Lower lobe of right lung (tissue), 2 donors: Measurements from ENCODE around the gene FGF14. TPM values are rescaled to one million over a fixed set of nuclear protein-coding genes. Genes with fewer than 3 reads are reported as not detected.

Source experiments
- ATAC-seq, 2 donors: fragments of 200-7000 bp; cut with Tn5 transposase; one replicate each; pipeline ENCODE4 v1.9.1; 2020 to 2022; ENCODE audit warnings: mild to moderate bottlenecking in 2 of 2, moderate library complexity in 2 of 2
- DNase-seq: peaks from one replicate; pipeline ENCODE4 v3.0.0-alpha.2; 2020
- H3K27ac ChIP-seq: fragments of 200-600 bp; one replicate; pipeline ENCODE4 v1.8.0; 2022
- H3K27me3 ChIP-seq: fragments of 200-600 bp; one replicate; pipeline ENCODE4 v1.8.0; 2022; ENCODE audit warnings: low read depth
- H3K36me3 ChIP-seq: fragments of 200-600 bp; one replicate; pipeline ENCODE4 v1.8.0; 2022; ENCODE audit warnings: mild to moderate bottlenecking
- H3K4me1 ChIP-seq: fragments of 200-600 bp; one replicate; pipeline ENCODE4 v1.8.0; 2022
- H3K4me3 ChIP-seq: fragments of 200-600 bp; one replicate; pipeline ENCODE4 v1.8.0; 2022; ENCODE audit warnings: mild to moderate bottlenecking
- H3K9me3 ChIP-seq: fragments of 200-600 bp; one replicate; pipeline ENCODE4 v1.8.0; 2022
- CTCF ChIP-seq: fragments of 200-600 bp; IDR thresholded peaks from one replicate; pipeline ENCODE4 v1.8.0; 2022; ENCODE audit warnings: antibody characterized with exemption, mild to moderate bottlenecking
- intact Hi-C: fragments of 100-400 bp; cut with DNase I; formaldehyde crosslinking; loops from one replicate; pipeline ENCODE4 v1.11.0; 2022
- total RNA-seq: library from RNA; stranded (reverse); fragmentation: NEBNext Ultra II Directional; extraction: Animal tissue kit (Norgen Biotek cat#: 25700); gene quantifications from one replicate; pipeline ENCODE4 v1.2.1, GENCODE V29; 2021
- donor health status: DM: no; HTN: yes; CAD: no; lungs with severe emphysema.

The FGF14 gene
- total RNA-seq, 1 donor from 2014 or later: 5.0 TPM

- intact Hi-C loops: no loop called here
- DNase-seq: no peak
- Histone ChIP-seq H3K27me3 (no peaks in the 10 kb centered on the region), H3K36me3 (no peaks in the 10 kb centered on the region), H3K4me3 (no peak overlapping the region), H3K27ac (no peak overlapping the region), H3K4me1 (no peaks in the 10 kb centered on the region), H3K9me3 (no peaks in the 10 kb centered on the region)
- TF ChIP-seq CTCF: no peak
- ATAC-seq: no peak
Observed at GRCh38 chr13:102277286-102277685, 124.6 kb downstream of the FGF14 start.

DNA sequence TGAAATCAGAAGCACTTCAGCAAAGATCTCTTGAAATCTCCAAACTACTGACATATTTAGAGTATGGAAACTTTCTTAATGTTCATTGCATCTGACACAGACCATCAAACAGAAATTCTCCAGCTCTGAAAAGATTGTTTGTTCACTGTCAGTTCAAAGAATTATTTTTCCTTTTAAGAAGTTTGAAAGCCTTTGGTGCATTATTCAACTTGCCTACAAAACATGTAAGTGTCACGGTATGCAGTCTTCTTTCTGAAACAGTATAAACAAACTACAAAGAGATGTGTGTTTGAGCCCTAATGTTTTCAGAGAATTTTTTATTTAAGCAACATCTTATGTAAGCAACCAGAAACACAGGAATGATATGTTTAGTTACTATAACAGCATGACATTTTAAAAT, 125.4 kb downstream of the FGF14 start:
- intact Hi-C loops: no loop called here
- Histone ChIP-seq H3K36me3 (no peaks in the 10 kb centered on the region), H3K27ac (no peak overlapping the region), H3K27me3 (no peaks in the 10 kb centered on the region), H3K4me3 (no peak overlapping the region), H3K9me3 (no peaks in the 10 kb centered on the region), H3K4me1 (no peaks in the 10 kb centered on the region)
- ATAC-seq (no peak), DNase-seq (no peak)
- TF ChIP-seq CTCF: no peak

GRCh38 chr13:102275969-102276368, 125.9 kb downstream of the FGF14 start:
- no peak overlapping the region for H3K27ac ChIP-seq
- DNase-seq (no peak), ATAC-seq (no peak)
- no peaks in the 10 kb centered on the region for H3K4me1 ChIP-seq
- no peak for TF ChIP-seq CTCF
- intact Hi-C loops: no loop called here
- no peaks in the 10 kb centered on the region for H3K27me3 ChIP-seq
- H3K4me3 ChIP-seq: no peak overlapping the region
- H3K9me3 ChIP-seq: no peaks in the 10 kb centered on the region
- H3K36me3 ChIP-seq: no peaks in the 10 kb centered on the region

DNA sequence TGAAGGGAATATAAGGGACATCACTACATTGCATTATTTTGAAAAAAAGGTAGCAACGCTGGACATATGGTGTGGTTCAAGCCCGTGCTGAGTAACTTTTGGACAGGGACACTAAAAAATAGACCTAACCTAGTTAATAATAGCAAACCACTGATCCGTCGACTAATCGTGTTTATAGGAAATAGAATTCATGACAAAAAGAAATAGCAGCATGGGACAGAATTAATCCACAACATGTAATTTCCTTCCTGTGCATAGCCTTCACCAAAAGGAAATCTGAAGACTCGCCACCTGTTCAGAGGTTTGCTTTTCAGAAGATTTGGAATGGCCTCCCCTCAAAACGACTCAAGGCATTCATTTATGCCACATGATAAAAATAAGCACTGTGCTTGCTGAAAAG, 128.7 kb downstream of the FGF14 start:
- Histone ChIP-seq H3K36me3 (no peaks in the 10 kb centered on the region), H3K9me3 (no peaks in the 10 kb centered on the region), H3K27me3 (no peaks in the 10 kb centered on the region), H3K4me3 (no peak overlapping the region), H3K4me1 (no peaks in the 10 kb centered on the region), H3K27ac (no peak overlapping the region)
- no peak for TF ChIP-seq CTCF
- intact Hi-C loops: no loop called here
- ATAC-seq (no peak), DNase-seq (no peak)

DNA sequence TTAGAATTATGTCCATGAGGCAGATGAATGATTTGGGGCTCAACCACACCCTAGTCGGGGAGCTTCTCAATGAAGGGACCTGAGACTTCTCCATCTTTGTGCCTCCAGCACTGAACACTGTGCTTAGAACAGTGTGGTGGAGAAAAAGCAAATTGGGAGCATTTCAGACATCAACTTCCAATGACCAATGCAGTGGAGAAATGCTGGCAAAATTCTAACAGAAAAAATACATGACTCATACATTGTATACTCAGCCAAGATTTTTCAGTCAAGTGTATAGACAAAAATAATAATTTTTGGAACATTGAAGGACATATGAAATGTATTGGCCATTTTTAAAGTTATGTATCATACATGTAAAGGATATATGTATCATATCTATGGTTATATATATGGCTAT, 134.7 kb downstream of the FGF14 start:
- DNase-seq (no peak), ATAC-seq (no peak)
- H3K4me1 ChIP-seq: no peaks in the 10 kb centered on the region
- H3K27me3 ChIP-seq: no peaks in the 10 kb centered on the region
- no peak overlapping the region for H3K4me3 ChIP-seq
- no peaks in the 10 kb centered on the region for H3K9me3 ChIP-seq
- intact Hi-C loops: no loop called here
- no peak overlapping the region for H3K27ac ChIP-seq
- no peak for TF ChIP-seq CTCF
- H3K36me3 ChIP-seq: no peaks in the 10 kb centered on the region

- H3K27me3 ChIP-seq: no peaks in the 10 kb centered on the region
- H3K9me3 ChIP-seq: no peaks in the 10 kb centered on the region
- no peak overlapping the region for H3K27ac ChIP-seq
- TF ChIP-seq CTCF: no peak
- intact Hi-C loops: no loop called here
- no peak for ATAC-seq
- no peaks in the 10 kb centered on the region for H3K4me1 ChIP-seq
- DNase-seq: no peak
- H3K36me3 ChIP-seq: no peaks in the 10 kb centered on the region
- H3K4me3 ChIP-seq: no peak overlapping the region
Observed at GRCh38 chr13:102261809-102262208, 140.0 kb downstream of the FGF14 start.
